ENCODE data around the gene MYF6. TPM values are rescaled to one million over a fixed set of nuclear protein-coding genes. Genes with fewer than 3 reads are reported as not detected.

The MYF6 gene
- polyA plus RNA-seq, 1 experiment: 0.06 TPM

- ChIA-PET POLR2A (no interaction called here), CTCF (no interaction called here)
- DNase-seq (ENCODE audit: low read depth): no peak
- TF ChIP-seq CTCF (IDR thresholded peaks at IDR 0.05; ENCODE audit: insufficient read depth, low read depth, low read length): no peak
- no peaks in the 10 kb centered on the region for H3K27me3 ChIP-seq (ENCODE audit: control insufficient read depth, insufficient read depth, low read length)
- H3K36me3 ChIP-seq (ENCODE audit: control insufficient read depth, insufficient read depth, low read length): no peaks in the 10 kb centered on the region
- H3K4me3 ChIP-seq (ENCODE audit: low read depth, low read length): no peak overlapping the region
Measured at GRCh38 chr12:80698256-80698655, 9.2 kb upstream of the MYF6 start.

- Histone ChIP-seq H3K36me3 (ENCODE audit: control insufficient read depth, insufficient read depth, low read length) (no peaks in the 10 kb centered on the region), H3K4me3 (ENCODE audit: low read depth, low read length) (no peak overlapping the region), H3K27me3 (ENCODE audit: control insufficient read depth, insufficient read depth, low read length) (no peaks in the 10 kb centered on the region)
- ChIA-PET CTCF (interaction anchor here (1.1 kb wide), 1 partner anchor 21 kb away, joined by 3 read pairs; no protein-coding TSS in a partner anchor), POLR2A (interaction anchor here (0.6 kb wide), 1 partner anchor 31 kb away, joined by 3 read pairs; no protein-coding TSS in a partner anchor)
- TF ChIP-seq CTCF (IDR thresholded peaks at IDR 0.05; ENCODE audit: insufficient read depth, low read depth, low read length): no peak
- DNase-seq (ENCODE audit: low read depth): no peak
Measured at GRCh38 chr12:80698847-80699542, 8.4 kb upstream of the MYF6 start.

- CTCF ChIA-PET: no interaction called here
- POLR2A ChIA-PET: interaction anchor here (0.7 kb wide), 1 partner anchor 157 kb away, joined by 3 read pairs; no protein-coding TSS in a partner anchor
Measured at GRCh38 chr12:80700327-80700726, 7.1 kb upstream of the MYF6 start.

GRCh38 chr12:80701388-80701787 is 6.0 kb upstream of the MYF6 start:
- CTCF ChIA-PET: interaction anchor here (1.1 kb wide), 1 partner anchor 13 kb away, joined by 3 read pairs; no protein-coding TSS in a partner anchor
- Histone ChIP-seq H3K27me3 (ENCODE audit: control insufficient read depth, insufficient read depth, low read length) (no peaks in the 10 kb centered on the region), H3K4me3 (ENCODE audit: low read depth, low read length) (no peak overlapping the region), H3K36me3 (ENCODE audit: control insufficient read depth, insufficient read depth, low read length) (no peaks in the 10 kb centered on the region)
- no peak for TF ChIP-seq CTCF (IDR thresholded peaks at IDR 0.05; ENCODE audit: insufficient read depth, low read depth, low read length)
- DNase-seq (ENCODE audit: low read depth): no peak
- POLR2A ChIA-PET: no interaction called here

More at GRCh38 chr12:80700327-80700726, 7.1 kb upstream of the MYF6 start:
- no peak for TF ChIP-seq CTCF (IDR thresholded peaks at IDR 0.05; ENCODE audit: insufficient read depth, low read depth, low read length)
- no peaks in the 10 kb centered on the region for H3K27me3 ChIP-seq (ENCODE audit: control insufficient read depth, insufficient read depth, low read length)
- no peak overlapping the region for H3K4me3 ChIP-seq (ENCODE audit: low read depth, low read length)
- no peak for DNase-seq (ENCODE audit: low read depth)
- no peaks in the 10 kb centered on the region for H3K36me3 ChIP-seq (ENCODE audit: control insufficient read depth, insufficient read depth, low read length)

GRCh38 chr12:80702889-80703805 is 4.3 kb upstream of the MYF6 start:
- no peak for TF ChIP-seq CTCF (IDR thresholded peaks at IDR 0.05; ENCODE audit: insufficient read depth, low read depth, low read length)
- ChIA-PET CTCF (no interaction called here), POLR2A (interaction anchor here (0.5 kb wide), 1 partner anchor 9 kb away, joined by 10 read pairs; no protein-coding TSS in a partner anchor)
- no peak overlapping the region for H3K4me3 ChIP-seq (ENCODE audit: low read depth, low read length)
- DNase-seq (ENCODE audit: low read depth): peak; percentile 9
- H3K27me3 ChIP-seq (ENCODE audit: control insufficient read depth, insufficient read depth, low read length): no peaks in the 10 kb centered on the region
- no peaks in the 10 kb centered on the region for H3K36me3 ChIP-seq (ENCODE audit: control insufficient read depth, insufficient read depth, low read length)
